NCI-H1105 treated with DMSO at 0.1 percent for 48 hours (cell line): ENCODE results near the gene HHIP.

ENCODE experiments used
- DNase-seq: peaks from one replicate; lab custom pipeline; 2025; lab: John Stamatoyannopoulos, UW

The HHIP gene

GRCh38 chr4:144709159-144709558, 63.2 kb downstream of the HHIP start:
- no peak for DNase-seq

GRCh38 chr4:144709793-144710525, 64.0 kb downstream of the HHIP start:
- no peak for DNase-seq

DNA sequence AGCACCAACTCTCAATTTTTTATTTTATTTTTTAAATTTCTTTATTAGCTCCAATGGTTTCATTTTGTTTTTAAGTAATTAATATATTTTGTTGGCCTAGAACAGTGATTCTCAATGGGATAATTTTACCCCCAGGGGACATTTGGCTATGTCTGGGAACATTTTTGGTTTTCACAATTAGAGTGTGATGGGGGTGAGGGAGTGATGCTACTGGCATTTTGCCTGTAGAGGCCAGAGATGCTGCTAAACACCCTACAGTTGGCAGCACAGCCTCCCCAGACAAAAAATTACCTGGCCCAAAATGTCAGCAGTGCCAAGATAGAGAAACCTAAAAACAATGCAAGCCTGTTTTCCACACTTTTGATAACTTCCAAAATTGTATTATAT, 64.6 kb downstream of the HHIP start:
- no peak for DNase-seq

DNA sequence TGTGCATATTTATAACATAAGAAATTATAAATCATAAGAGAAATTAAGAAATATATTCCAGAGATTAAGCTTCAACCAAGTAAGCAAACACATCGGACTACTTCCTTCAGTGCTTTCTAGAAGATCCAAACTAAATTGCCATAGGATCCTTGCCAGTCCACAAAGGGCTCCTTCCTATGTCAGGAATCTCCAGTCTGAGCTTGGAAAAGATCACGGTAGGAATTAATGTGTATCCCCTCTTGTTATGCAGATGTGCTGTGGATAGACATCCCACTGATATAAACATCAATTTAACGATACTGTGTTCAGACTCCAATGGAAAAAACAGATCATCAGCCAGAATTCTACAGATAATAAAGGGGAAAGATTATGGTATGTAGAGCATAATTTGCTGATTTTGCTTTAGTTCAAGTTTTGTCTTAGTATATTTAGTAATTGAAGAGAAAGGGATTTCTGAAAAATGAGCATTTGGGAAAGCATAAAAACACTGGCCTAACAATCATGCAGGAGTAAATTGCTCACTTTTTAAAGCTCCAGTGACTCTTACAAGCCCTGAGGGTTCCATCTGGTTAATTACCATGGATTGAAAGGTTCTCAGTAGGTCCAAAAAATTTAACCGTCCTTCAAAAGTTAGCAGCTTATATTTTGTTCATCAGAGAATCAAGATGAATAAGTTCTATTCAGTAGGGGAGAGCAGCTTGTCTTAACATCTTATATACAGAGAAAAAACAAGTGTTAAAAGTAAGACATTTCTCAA, 65.9 kb downstream of the HHIP start:
- DNase-seq = no peak

DNA sequence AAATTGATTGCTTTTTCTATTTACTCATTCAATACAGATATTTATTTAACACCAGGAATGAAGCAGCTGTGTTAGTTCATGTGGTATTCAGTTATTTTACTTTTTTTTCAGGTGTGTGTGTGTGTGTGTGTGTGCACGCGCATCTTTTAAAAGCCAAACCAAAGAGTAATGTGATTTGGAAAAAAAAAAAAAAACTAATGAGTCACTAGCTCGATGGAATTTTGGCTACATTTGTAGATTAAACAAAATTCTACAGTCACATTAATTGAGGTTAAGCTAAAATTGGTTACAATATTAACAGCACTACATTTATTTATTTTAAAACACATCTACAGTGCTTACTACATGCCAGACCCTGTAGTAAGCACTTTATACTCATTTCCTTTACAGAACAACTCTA, 66.8 kb downstream of the HHIP start:
- no peak for DNase-seq

GRCh38 chr4:144714166-144714565, 68.2 kb downstream of the HHIP start:
- no peak for DNase-seq

GRCh38 chr4:144715230-144715629, 69.3 kb downstream of the HHIP start:
- DNase-seq = no peak

GRCh38 chr4:144716778-144717177, 70.8 kb downstream of the HHIP start:
- no peak for DNase-seq

DNA sequence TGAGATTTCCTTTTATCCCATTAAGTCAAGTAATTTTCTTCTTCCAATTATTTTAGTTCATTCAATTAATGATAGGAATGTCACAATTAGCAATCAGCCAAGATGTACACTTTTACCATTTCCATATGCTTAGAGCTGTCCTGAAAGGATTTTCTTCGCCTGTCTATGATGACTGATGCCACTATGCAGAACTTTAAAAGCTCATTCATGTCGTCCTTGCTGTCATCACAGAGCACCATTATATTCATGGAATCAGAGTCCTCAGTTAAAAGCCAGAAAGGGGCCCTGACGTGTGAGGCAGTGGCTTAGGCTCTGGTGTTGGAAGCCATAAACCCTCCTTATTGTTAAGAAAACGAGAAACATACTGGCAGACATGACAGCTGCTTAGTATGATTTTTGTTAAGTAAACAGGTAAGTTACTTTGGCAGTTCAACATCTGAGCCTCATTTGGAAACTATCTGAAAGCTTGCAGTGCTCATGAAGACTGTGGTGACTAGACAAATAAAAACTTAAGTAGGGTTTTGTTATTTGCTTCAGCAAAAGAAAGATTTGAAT, 73.1 kb downstream of the HHIP start:
- no peak for DNase-seq

- DNase-seq = no peak
Measured at GRCh38 chr4:144720491-144720890, 74.5 kb downstream of the HHIP start.

DNA sequence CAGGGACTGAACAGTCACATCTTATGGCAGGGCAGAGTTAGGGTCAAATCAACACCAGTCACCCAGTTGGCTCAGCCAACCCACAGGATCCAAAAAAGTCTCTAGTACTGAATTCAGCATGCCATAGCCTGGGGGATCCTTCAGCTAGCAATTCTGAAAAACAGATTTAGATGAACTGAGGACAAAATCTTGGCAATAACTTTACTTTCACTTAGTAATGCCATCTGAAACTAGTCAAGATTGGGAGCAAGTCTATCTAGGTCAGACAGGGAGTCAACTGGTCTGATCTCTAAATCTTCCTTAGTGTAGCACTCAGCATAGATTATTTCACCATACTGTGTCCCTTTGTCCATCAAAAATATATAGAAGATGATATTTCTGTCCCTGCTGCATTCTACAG, 76.0 kb downstream of the HHIP start:
- no peak for DNase-seq

DNA sequence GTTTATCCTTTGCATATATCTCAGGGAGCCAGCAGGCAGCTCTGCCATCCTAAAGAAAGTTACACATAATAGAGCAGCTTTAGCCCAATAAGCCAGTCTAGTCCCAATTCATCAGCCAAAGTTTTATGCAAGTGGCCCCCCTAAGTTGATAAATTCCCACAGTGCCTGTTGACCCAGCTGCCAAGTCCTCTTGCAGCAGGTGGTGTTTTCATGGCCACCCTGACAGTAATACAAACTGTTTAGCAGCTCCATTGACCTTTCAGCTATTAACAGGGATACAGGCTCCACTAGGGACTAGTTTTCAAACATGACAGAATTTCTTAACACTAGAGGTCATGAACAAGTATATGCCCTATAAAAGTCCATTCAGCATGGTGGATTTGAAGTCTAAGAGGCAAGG, 77.5 kb downstream of the HHIP start:
- DNase-seq = no peak

GRCh38 chr4:144729175-144729574, 83.2 kb downstream of the HHIP start:
- no peak for DNase-seq

DNA sequence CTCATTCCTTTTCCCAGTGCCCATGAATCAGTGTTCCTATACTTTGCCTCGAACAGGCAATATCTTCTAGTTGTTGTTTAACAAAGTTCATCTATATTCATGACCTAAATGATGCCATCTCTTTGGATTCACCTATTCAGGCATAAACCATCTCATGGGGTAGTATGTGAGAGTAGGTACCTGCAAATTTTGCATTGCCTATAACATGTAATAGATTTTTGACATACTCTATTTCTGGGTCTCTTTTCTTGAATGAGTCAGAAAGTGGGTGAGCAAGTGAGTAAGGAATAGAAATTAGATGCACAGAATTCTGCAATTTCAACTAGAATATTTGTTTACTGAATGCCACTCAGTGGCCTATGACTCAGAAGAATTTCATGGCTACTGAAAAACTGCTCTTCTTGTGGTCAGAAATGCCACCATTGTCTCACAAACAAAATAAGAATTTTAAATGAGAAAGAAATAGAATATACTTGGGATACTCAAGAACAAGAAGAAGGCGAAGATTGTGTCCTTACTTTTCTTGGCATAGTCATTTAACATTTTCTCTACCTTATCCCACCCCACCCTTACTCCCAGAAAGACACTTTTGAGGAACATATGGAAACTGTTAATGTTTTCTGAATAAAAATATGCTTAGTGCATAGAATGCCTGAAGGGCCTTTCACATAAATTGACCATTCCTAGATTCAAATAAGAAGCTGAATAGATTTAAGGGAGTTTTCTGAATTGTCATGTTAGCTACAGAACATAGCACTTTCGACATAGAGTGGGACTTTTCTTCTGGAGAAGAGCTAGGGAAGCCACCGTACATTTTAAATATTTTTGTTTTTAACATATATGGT, 86.8 kb downstream of the HHIP start:
- DNase-seq = no peak

DNA sequence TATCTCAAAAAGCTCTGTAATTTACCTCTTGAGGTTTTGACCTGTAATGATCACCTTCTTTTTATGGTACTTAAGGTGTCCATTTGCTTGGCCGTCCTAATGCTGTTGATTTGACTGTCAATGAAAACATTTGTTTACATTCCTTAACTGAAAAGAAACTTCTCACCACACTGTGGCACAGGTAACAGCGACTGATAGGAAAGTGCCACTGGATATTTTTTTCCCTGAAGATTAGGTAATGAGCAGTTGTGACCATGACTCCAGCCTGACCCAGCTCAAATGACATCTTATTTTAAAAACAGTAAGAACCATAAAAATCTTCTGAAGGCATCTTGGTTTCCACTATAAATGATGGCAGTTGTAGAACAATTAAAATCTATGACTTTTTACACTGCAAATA, 87.6 kb downstream of the HHIP start:
- no peak for DNase-seq

DNA sequence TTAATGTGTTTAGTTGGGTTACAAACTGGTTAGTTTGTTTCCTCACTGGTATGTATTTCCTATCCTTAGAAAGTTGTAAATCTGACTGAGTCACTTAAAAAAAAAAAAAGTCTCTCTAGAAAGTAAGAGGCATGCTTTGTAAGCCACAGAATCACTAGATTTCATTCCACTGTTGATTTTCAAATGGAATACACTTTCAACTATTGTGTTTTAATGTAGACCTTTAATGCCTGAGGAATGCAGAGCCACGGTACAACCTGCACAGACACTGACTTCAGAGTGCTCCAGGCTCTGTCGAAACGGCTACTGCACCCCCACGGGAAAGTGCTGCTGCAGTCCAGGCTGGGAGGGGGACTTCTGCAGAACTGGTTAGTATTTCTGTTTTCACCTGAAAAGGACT, 88.6 kb downstream of the HHIP start:
- DNase-seq = no peak

- no peak for DNase-seq
Measured at GRCh38 chr4:144738649-144739048, 92.7 kb downstream of the HHIP start.

DNA sequence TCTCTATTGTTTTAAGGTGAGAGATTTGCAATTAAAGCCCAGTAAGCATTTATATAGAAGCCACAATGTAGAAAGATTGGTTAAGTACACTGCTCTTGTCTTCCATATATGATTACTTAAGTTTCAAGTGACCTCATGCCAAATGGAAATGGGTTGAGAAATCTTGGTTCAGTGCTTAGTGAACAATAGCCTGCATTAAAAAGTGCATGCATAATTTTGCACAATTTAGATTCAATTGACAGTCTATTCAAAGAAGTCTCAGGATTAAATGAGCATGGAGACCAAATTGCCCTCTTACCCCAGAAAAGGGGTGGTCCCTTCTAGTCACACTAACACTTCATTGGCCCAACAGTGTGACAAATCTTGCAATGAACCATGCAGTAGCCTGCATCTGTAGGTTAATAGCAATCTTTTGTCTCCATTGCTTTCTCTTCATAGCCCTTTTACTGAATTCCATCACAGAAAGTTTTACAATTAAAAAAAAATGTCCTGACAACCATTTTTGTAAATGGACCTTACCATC, 93.6 kb downstream of the HHIP start:
- DNase-seq = no peak

- DNase-seq = no peak
Measured at GRCh38 chr4:144740316-144740715, 94.4 kb downstream of the HHIP start.

- DNase-seq = no peak
Measured at GRCh38 chr4:144748814-144749555, 103.0 kb downstream of the HHIP start.

DNA sequence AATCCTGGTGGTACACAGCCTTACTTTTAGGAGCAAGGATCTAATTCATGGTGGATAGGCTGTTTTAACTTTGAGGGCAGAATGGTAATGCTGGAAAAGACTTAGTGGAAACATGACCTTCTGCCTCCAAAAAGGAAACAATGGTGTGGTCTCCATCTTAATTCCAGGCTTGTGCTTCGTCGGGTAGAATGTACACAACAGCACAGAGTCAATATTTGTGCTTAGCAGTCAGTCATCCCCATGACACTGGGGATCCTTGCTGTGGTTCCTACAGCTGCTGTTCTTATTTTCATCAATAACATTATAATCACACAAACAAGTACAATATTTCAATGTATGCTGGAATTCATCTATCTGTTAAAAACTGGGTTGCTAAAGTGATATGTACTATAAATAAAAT, 104.4 kb downstream of the HHIP start:
- no peak for DNase-seq
